T-helper 1 cell treated with Interleukin-12 subunit alpha and Interleukin-12 subunit beta and Interleukin-4 antibody, amounts not matched to agents 30 μg/mL and 1 μg/mL, for 36 hours (primary cell): ENCODE results near the gene PARD3.

Source experiments
- H3K27ac Mint-ChIP-seq: one replicate; pipeline ENCODE4 v1.8.0; 2021; ENCODE audit warnings: mild to moderate bottlenecking, mixed read lengths
- H3K27me3 Mint-ChIP-seq: one replicate; pipeline ENCODE4 v1.8.0; 2021; ENCODE audit warnings: low read depth, mixed read lengths
- H3K36me3 Mint-ChIP-seq: one replicate; pipeline ENCODE4 v1.8.0; 2021; ENCODE audit warnings: low read depth, mixed read lengths
- H3K4me1 Mint-ChIP-seq: one replicate; pipeline ENCODE4 v1.8.0; 2021; ENCODE audit warnings: low read depth, mixed read lengths
- H3K4me3 Mint-ChIP-seq: one replicate; pipeline ENCODE4 v1.8.0; 2021; ENCODE audit warnings: mild to moderate bottlenecking, moderate library complexity, mixed read lengths
- H3K9me3 Mint-ChIP-seq: one replicate; pipeline ENCODE4 v1.8.0; 2021; ENCODE audit warnings: mixed read lengths

PARD3 gene

GRCh38 chr10:34557173-34557572 is 257.9 kb downstream of the PARD3 start:
- no peaks in the 10 kb centered on the region for H3K36me3 Mint-ChIP-seq
- H3K27me3 Mint-ChIP-seq, result no peaks in the 10 kb centered on the region
- no peak overlapping the region for H3K27ac Mint-ChIP-seq
- H3K4me1 Mint-ChIP-seq, result no peaks in the 10 kb centered on the region
- no peaks in the 10 kb centered on the region for H3K9me3 Mint-ChIP-seq
- H3K4me3 Mint-ChIP-seq, result no peak overlapping the region

GRCh38 chr10:34555653-34556052 is 259.4 kb downstream of the PARD3 start:
- Mint-ChIP-seq H3K4me3 (no peak overlapping the region), H3K4me1 (no peaks in the 10 kb centered on the region), H3K36me3 (no peaks in the 10 kb centered on the region), H3K9me3 (no peaks in the 10 kb centered on the region), H3K27me3 (no peaks in the 10 kb centered on the region), H3K27ac (no peak overlapping the region)

- Mint-ChIP-seq H3K4me1 (no peaks in the 10 kb centered on the region), H3K36me3 (no peaks in the 10 kb centered on the region), H3K27me3 (no peaks in the 10 kb centered on the region), H3K27ac (no peak overlapping the region), H3K9me3 (no peaks in the 10 kb centered on the region), H3K4me3 (no peak overlapping the region)
Observed at GRCh38 chr10:34553747-34554146, 261.3 kb downstream of the PARD3 start.

GRCh38 chr10:34551295-34551694 is 263.8 kb downstream of the PARD3 start:
- Mint-ChIP-seq H3K27me3 (no peaks in the 10 kb centered on the region), H3K27ac (no peak overlapping the region), H3K9me3 (no peaks in the 10 kb centered on the region), H3K36me3 (no peaks in the 10 kb centered on the region), H3K4me1 (no peaks in the 10 kb centered on the region), H3K4me3 (no peak overlapping the region)

GRCh38 chr10:34549953-34550352 is 265.1 kb downstream of the PARD3 start:
- Mint-ChIP-seq H3K27ac (no peak overlapping the region), H3K36me3 (no peaks in the 10 kb centered on the region), H3K4me3 (no peak overlapping the region), H3K4me1 (no peaks in the 10 kb centered on the region), H3K9me3 (no peaks in the 10 kb centered on the region), H3K27me3 (no peaks in the 10 kb centered on the region)

GRCh38 chr10:34549001-34549400 is 266.1 kb downstream of the PARD3 start:
- H3K36me3 Mint-ChIP-seq, result no peaks in the 10 kb centered on the region

GRCh38 chr10:34548466-34548865 is 266.6 kb downstream of the PARD3 start:
- Mint-ChIP-seq H3K27me3 (no peaks in the 10 kb centered on the region), H3K4me3 (no peak overlapping the region), H3K27ac (no peak overlapping the region), H3K36me3 (no peaks in the 10 kb centered on the region), H3K9me3 (no peaks in the 10 kb centered on the region), H3K4me1 (no peaks in the 10 kb centered on the region)

More at GRCh38 chr10:34549001-34549400, 266.1 kb downstream of the PARD3 start:
- H3K27ac Mint-ChIP-seq, result no peak overlapping the region
- H3K4me1 Mint-ChIP-seq, result no peaks in the 10 kb centered on the region
- H3K9me3 Mint-ChIP-seq, result no peaks in the 10 kb centered on the region
- H3K4me3 Mint-ChIP-seq, result no peak overlapping the region
- no peaks in the 10 kb centered on the region for H3K27me3 Mint-ChIP-seq

- Mint-ChIP-seq H3K9me3 (no peaks in the 10 kb centered on the region), H3K27me3 (no peaks in the 10 kb centered on the region), H3K4me3 (no peak overlapping the region), H3K36me3 (no peaks in the 10 kb centered on the region), H3K27ac (no peak overlapping the region), H3K4me1 (no peaks in the 10 kb centered on the region)
Observed at GRCh38 chr10:34547695-34548094, 267.4 kb downstream of the PARD3 start.

GRCh38 chr10:34547291-34547690 is 267.8 kb downstream of the PARD3 start:
- Mint-ChIP-seq H3K9me3 (no peaks in the 10 kb centered on the region), H3K4me1 (no peaks in the 10 kb centered on the region), H3K27me3 (no peaks in the 10 kb centered on the region), H3K27ac (no peak overlapping the region), H3K36me3 (no peaks in the 10 kb centered on the region), H3K4me3 (no peak overlapping the region)

- Mint-ChIP-seq H3K4me1 (no peaks in the 10 kb centered on the region), H3K9me3 (no peaks in the 10 kb centered on the region), H3K4me3 (no peak overlapping the region), H3K27ac (no peak overlapping the region), H3K27me3 (no peaks in the 10 kb centered on the region), H3K36me3 (no peaks in the 10 kb centered on the region)
Observed at GRCh38 chr10:34544400-34544799, 270.7 kb downstream of the PARD3 start.

- Mint-ChIP-seq H3K27me3 (no peaks in the 10 kb centered on the region), H3K4me1 (no peaks in the 10 kb centered on the region), H3K27ac (no peak overlapping the region), H3K36me3 (no peaks in the 10 kb centered on the region), H3K4me3 (no peak overlapping the region), H3K9me3 (no peaks in the 10 kb centered on the region)
Observed at GRCh38 chr10:34543716-34544115, 271.4 kb downstream of the PARD3 start.

- Mint-ChIP-seq H3K27me3 (no peaks in the 10 kb centered on the region), H3K27ac (no peak overlapping the region), H3K36me3 (no peaks in the 10 kb centered on the region), H3K9me3 (no peaks in the 10 kb centered on the region), H3K4me1 (peaks cover 7% of the 10 kb centered on the region), H3K4me3 (no peak overlapping the region)
Observed at GRCh38 chr10:34540492-34540891, 274.6 kb downstream of the PARD3 start.

GRCh38 chr10:34539533-34540315 is 275.4 kb downstream of the PARD3 start:
- H3K27ac Mint-ChIP-seq, result no peak overlapping the region
- H3K4me1 Mint-ChIP-seq, result peaks cover 7% of the 10 kb centered on the region
- H3K9me3 Mint-ChIP-seq, result no peaks in the 10 kb centered on the region
- H3K36me3 Mint-ChIP-seq, result no peaks in the 10 kb centered on the region
- no peak overlapping the region for H3K4me3 Mint-ChIP-seq
- no peaks in the 10 kb centered on the region for H3K27me3 Mint-ChIP-seq

- H3K27me3 Mint-ChIP-seq, result no peaks in the 10 kb centered on the region
Observed at GRCh38 chr10:34538281-34538829, 276.7 kb downstream of the PARD3 start.

GRCh38 chr10:34537629-34538231 is 277.4 kb downstream of the PARD3 start:
- Mint-ChIP-seq H3K4me3 (no peak overlapping the region), H3K36me3 (no peaks in the 10 kb centered on the region), H3K4me1 (peaks cover 7% of the 10 kb centered on the region), H3K9me3 (no peaks in the 10 kb centered on the region), H3K27ac (no peak overlapping the region), H3K27me3 (no peaks in the 10 kb centered on the region)

More at GRCh38 chr10:34538281-34538829, 276.7 kb downstream of the PARD3 start:
- peaks cover 7% of the 10 kb centered on the region for H3K4me1 Mint-ChIP-seq
- no peaks in the 10 kb centered on the region for H3K36me3 Mint-ChIP-seq
- H3K9me3 Mint-ChIP-seq, result no peaks in the 10 kb centered on the region
- H3K27ac Mint-ChIP-seq, result no peak overlapping the region
- no peak overlapping the region for H3K4me3 Mint-ChIP-seq
